RWPE2 (cell line): ENCODE data around the gene PRCC.

Source experiments
- ATAC-seq: fragments of 200-7000 bp; cut with Tn5 transposase; 3 replicates; pipeline ENCODE4 v1.9.1; 2021; ENCODE audit warnings: low read depth
- DNase-seq: peaks from one replicate; pipeline ENCODE4 v3.0.0-alpha.2; 2020; ENCODE audit warnings: low spot score
- H3K27ac ChIP-seq: fragments of 450-650 bp; 2 replicates; pipeline ENCODE4 v1.5.1; 2017; ENCODE audit warnings: mild to moderate bottlenecking; ENCODE audit not compliant: poor library complexity, severe bottlenecking
- H3K27me3 ChIP-seq: fragments of 250-450 bp; sonication (Bioruptor Pico); 2 replicates; pipeline ENCODE4 v1.5.1; 2021; ENCODE audit warnings: mild to moderate bottlenecking, moderate library complexity; ENCODE audit not compliant: insufficient read depth, poor library complexity, severe bottlenecking
- H3K36me3 ChIP-seq: fragments of 250-450 bp; sonication (Bioruptor Pico); 2 replicates; pipeline ENCODE4 v1.5.1; 2020; ENCODE audit warnings: low read depth, mild to moderate bottlenecking, moderate library complexity
- H3K4me1 ChIP-seq: fragments of 250-450 bp; sonication (Bioruptor Pico); 2 replicates; pipeline ENCODE4 v1.5.1; 2021; ENCODE audit warnings: mild to moderate bottlenecking, moderate library complexity; ENCODE audit not compliant: insufficient read depth, poor library complexity, severe bottlenecking
- H3K4me3 ChIP-seq: fragments of 250-450 bp; sonication (Bioruptor Pico); 2 replicates; pipeline ENCODE4 v1.5.1; 2021; ENCODE audit warnings: mild to moderate bottlenecking, moderate library complexity; ENCODE audit not compliant: severe bottlenecking
- H3K9me3 ChIP-seq: fragments of 250-450 bp; sonication (Bioruptor Pico); 2 replicates; pipeline ENCODE4 v1.5.1; 2021; ENCODE audit warnings: mild to moderate bottlenecking, moderate library complexity; ENCODE audit not compliant: severe bottlenecking
- TF ChIP-seq, protein P1 (sequence below): fragments of 450-650 bp; IDR thresholded peaks from one replicate; pipeline ENCODE4 v1.5.1; 2017; ENCODE audit warnings: mild to moderate bottlenecking, moderate library complexity; ENCODE audit not compliant: poor library complexity, severe bottlenecking

PRCC gene

DNA sequence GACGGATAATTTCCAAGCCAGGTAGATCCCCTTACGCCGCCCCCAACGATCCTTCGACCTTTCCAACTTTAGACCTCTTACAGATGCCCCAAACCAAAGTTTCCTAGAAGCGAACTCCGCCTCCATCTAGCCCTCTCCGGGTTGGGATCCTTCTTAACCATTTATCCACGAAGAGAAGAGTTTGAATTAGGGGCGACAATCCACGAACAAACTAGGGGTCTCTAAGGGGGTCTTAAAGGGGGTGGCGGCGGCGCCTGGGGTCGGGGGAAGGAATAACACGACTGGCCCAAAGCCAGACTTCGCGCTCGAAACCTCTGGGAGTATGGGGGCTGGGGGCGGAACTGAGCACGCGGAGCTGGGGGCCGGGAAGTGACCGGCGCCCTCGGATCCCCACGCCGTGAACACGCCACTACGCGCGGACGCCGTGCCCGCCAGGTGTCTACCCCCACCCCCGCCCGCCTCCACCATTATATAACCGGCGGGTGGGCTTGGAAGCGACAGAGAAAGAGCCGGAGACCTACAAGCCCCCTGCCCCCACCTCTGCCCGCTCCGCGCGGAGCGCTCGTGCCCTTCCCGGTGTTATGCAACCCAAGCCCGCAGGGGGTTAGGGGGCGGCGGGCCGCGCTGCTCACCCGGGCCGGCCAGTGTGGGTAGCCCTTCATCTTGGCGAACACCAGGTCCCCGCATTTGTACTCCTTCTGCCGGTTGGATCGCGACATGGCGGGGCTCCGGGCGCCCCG, 16.5 kb upstream of the PRCC start:
- Histone ChIP-seq H3K4me1 (peaks cover 33% of the 10 kb centered on the region), H3K9me3 (no peaks in the 10 kb centered on the region), H3K27ac (peak overlapping the region; percentile 98), H3K36me3 (peaks cover 24% of the 10 kb centered on the region), H3K27me3 (no peaks in the 10 kb centered on the region), H3K4me3 (peak overlapping the region; percentile 67)
- TF ChIP-seq, protein P1, sequence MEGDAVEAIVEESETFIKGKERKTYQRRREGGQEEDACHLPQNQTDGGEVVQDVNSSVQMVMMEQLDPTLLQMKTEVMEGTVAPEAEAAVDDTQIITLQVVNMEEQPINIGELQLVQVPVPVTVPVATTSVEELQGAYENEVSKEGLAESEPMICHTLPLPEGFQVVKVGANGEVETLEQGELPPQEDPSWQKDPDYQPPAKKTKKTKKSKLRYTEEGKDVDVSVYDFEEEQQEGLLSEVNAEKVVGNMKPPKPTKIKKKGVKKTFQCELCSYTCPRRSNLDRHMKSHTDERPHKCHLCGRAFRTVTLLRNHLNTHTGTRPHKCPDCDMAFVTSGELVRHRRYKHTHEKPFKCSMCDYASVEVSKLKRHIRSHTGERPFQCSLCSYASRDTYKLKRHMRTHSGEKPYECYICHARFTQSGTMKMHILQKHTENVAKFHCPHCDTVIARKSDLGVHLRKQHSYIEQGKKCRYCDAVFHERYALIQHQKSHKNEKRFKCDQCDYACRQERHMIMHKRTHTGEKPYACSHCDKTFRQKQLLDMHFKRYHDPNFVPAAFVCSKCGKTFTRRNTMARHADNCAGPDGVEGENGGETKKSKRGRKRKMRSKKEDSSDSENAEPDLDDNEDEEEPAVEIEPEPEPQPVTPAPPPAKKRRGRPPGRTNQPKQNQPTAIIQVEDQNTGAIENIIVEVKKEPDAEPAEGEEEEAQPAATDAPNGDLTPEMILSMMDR = no peak
- DNase-seq (no peak), ATAC-seq (no peak)

DNA sequence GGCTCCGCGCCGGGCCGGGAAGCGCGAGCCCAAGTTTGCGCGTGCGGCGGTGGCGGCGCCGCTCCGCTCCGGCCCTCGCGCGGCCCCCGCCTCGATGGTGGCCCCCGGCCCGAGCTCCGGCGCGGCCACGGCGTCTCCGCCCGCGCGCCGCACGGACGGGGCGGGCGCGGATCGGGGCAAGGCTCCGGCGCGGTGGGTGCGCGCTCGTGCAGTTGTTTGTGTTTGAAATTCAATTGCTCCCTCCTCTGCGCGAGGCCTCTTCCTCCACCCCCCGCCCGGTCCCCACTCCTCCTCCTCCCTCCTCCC, 15.9 kb upstream of the PRCC start, which contains the start of gene HDGF:
HDGF (minus strand) TSS at position 225 of the 306 bp plus-strand sequence. CDS start 246 bp downstream, outside the sequence.
- H3K9me3 ChIP-seq = no peaks in the 10 kb centered on the region
- peaks cover 28% of the 10 kb centered on the region for H3K4me1 ChIP-seq
- H3K36me3 ChIP-seq = peaks cover 19% of the 10 kb centered on the region
- TF ChIP-seq, protein P1 = no peak
- no peak for ATAC-seq
- peak within 1 kb of the TSS; percentile 67 for H3K4me3 ChIP-seq
- DNase-seq = no peak
- peak within 1 kb of the TSS; percentile 98 for H3K27ac ChIP-seq
- H3K27me3 ChIP-seq = no peaks in the 10 kb centered on the region

DNA sequence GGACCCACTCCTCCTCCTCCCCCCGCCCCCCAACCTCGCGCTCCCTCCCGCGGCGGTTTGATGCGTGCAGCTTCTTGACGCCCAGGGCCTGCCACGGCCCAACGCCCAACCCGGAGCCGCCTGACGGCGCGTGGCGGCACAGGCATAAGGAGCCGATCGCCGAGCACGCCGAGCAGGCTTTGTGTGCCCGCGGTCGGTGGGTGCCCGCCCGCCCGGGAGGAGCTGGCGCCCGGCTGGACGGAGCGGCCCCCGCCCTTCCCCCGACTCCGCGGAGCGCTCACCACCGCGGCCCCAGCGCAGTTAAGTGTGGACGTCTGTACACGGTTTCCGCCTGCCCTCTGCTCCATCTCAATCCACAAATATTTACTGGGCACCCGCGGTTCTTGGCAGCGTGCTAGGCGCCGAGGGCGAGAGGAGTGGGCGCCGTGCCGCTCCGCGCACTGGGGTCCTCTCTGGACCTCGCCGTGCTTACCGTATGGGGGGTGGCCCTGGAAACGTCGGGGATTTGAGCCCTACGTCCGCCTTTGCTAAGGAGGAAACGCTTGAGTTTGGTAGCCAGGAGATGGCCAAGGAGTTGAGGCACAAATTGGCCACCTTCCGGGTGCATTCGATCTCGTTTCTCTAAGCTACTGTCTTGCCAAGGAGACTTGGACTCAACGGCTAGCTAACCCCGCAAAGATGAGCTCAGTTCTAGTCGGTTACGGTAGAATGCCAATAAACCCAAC, 15.4 kb upstream of the PRCC start:
- H3K36me3 ChIP-seq = peaks cover 19% of the 10 kb centered on the region
- ATAC-seq (peak; percentile 47), DNase-seq (peak; percentile 96)
- peak overlapping the region; percentile 98 for H3K27ac ChIP-seq
- no peaks in the 10 kb centered on the region for H3K27me3 ChIP-seq
- H3K4me1 ChIP-seq = peaks cover 28% of the 10 kb centered on the region
- peak overlapping the region; percentile 67 for H3K4me3 ChIP-seq
- TF ChIP-seq, protein P1 = no peak
- H3K9me3 ChIP-seq = no peaks in the 10 kb centered on the region

DNA sequence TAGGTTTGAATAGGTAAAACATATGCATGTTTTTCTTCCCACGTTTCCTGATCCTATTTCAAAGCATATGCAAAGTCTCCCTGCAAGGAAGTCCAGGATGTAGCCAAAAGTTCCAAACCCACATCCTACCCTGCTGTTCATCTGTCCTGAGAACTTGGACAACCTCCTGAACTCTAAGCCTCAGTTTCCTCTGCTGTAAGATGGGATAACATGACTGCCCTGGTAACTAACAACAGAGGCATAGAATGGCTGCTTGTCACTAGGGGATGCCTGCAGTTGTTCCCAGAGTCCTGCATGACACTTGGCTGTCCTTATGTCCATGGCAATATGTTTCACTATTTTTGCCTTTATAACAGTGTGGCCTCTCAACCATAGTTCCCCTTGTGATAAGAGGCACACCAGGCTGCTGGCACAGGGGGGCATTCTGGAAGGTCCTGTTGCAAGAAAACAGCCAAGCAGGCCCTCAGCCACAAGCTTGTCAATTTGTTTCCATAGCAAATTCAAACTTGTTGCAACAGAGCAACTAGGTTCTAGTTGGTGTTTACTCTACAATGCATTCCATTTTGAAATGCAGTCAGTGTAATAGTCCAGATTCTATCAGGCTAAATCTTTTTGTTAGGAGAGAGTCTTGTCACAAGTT, 14.4 kb upstream of the PRCC start:
- peaks cover 12% of the 10 kb centered on the region for H3K36me3 ChIP-seq
- no peaks in the 10 kb centered on the region for H3K27me3 ChIP-seq
- TF ChIP-seq, protein P1 = no peak
- no peaks in the 10 kb centered on the region for H3K9me3 ChIP-seq
- DNase-seq (no peak), ATAC-seq (no peak)
- peak overlapping the region; percentile 67 for H3K4me3 ChIP-seq
- H3K27ac ChIP-seq = peak overlapping the region; percentile 98
- H3K4me1 ChIP-seq = peaks cover 22% of the 10 kb centered on the region
